KBM-7 (cell line): Measurements from ENCODE around the gene HSF4.

Experiments
- DNase-seq: peaks from one replicate; pipeline ENCODE4 v3.0.0-alpha.2; 2015
- in situ Hi-C: fragments of 300-500 bp; cut with MboI; formaldehyde crosslinking; loops from 2 replicates; pipeline ENCODE4 v1.14.3; 2020; ENCODE audit warnings: low sequenced_read_pairs, low pct_unique_long_range_greater_than_20kb, mixed read lengths

HSF4 gene

DNA sequence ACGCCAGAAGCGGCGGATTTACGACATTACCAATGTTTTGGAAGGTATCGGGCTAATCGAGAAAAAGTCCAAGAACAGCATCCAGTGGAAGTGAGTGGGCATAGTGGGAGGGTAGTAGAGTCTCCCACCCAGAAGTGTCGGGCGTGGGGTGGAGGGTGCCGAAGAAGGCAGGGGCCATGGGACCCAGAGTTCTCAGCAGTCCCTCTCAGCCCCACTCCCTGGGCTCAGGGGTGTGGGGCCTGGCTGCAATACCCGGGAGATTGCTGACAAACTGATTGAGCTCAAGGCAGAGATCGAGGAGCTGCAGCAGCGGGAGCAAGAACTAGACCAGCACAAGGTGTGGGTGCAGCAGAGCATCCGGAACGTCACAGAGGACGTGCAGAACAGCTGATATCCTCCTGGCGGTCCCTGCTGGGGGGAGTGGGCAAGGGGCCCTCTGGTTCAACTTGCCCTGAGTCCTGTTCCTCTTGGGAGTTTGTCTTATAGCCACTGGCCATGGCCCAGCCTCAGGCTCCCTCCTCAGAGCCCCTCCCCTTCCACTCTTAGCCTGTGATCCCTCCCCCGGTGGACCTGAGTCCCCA lies 28.3 kb downstream of the HSF4 start:
- no peak for DNase-seq
- in situ Hi-C loops = no loop called here

DNA sequence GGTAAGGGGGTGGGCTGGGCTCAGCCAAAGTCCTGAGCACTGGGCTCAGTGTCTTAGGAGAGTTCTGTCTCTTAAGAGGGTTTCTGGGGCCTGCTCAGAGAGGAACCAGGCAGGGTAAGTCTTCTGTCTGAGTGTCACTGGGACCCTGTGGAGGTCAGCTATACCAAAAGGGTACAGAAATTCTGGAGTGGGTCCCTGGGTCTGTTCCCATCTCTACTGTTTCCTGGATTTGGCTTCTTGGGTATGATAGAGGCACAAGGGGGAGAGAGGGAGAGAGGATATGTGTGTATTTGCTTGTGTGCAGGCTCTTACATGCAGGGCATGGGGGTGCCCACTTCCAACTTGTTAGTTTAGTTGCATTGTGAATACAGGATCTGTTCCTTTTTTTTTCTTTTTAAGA lies 29.0 kb downstream of the HSF4 start:
- in situ Hi-C loops = no loop called here
- no peak for DNase-seq

DNA sequence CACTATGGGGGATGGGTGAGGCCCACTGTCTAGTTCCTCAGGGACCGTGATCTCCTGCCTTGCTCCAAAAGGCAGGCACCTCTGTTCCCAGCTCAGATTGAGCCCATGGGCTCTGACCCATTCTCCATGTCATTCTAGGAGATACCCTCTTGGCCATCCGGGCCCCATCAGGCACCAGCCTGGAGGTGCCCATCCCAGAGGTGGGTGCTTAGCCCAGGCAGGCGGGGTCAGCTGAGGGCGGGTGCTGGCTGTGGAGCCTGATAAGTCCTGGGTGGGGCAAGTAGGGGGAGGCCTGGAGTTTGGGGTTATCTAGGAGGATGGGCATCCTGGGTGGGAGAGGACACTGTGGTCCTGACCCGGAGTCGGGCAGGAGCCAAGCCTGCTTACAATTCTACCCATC lies 29.7 kb downstream of the HSF4 start:
- DNase-seq = no peak
- in situ Hi-C loops = no loop called here

DNA sequence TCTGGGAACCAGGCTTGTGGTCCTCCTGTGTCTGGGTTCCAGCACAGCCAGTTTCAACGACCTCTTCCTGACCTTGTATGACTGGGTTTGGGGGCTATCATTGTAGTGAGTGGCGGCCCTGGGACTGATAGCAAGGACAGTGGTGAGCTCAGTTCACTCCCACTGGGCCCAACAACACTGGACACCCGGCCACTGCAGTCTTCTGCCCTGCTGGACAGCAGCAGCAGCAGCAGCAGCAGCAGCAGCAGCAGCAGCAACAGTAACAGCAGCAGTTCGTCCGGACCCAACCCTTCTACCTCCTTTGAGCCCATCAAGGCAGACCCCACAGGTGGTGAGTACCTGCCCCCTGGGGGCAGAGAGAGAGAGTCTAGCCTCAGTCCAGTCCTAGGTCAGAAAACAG lies 31.1 kb downstream of the HSF4 start:
- no peak for DNase-seq
- in situ Hi-C loops = no loop called here

DNA sequence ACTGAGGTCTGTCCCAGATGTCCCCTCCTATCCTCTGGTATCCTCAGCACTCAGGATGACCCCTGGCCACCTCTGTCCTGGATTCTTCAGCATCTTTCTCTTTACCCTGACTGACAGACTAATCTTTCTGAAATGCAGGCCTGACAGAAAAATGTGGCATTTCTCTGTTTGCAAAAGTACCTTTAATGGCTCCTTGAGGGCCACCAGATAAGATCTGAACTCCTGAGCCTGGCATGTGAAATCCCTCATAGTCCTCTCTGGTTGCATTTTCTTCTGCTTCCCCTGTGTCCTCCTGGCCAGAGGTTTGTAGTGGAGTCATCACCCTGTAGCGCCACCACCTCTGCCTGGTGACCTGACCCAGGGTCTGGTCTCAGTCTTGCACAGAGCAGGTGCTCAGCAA lies 32.3 kb downstream of the HSF4 start:
- in situ Hi-C loops = no loop called here
- no peak for DNase-seq

DNA sequence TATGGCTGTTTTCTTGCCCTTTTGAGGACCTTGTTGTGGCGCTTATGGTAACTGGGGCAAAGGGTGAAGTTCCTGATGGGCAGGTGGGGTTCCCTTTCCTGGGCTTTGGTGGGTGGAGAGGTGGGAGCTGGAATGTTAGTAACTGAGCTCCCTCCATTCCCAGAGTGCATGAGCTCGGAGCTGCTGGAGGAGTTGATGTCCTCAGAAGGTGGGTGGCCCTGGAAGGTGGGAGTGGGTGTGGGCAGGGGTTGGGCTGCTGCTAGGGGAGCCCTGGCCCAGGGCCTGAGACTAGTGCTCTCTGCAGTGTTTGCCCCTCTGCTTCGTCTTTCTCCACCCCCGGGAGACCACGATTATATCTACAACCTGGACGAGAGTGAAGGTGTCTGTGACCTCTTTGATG lies 33.2 kb downstream of the HSF4 start:
- in situ Hi-C loops = no loop called here
- DNase-seq = no peak

DNA sequence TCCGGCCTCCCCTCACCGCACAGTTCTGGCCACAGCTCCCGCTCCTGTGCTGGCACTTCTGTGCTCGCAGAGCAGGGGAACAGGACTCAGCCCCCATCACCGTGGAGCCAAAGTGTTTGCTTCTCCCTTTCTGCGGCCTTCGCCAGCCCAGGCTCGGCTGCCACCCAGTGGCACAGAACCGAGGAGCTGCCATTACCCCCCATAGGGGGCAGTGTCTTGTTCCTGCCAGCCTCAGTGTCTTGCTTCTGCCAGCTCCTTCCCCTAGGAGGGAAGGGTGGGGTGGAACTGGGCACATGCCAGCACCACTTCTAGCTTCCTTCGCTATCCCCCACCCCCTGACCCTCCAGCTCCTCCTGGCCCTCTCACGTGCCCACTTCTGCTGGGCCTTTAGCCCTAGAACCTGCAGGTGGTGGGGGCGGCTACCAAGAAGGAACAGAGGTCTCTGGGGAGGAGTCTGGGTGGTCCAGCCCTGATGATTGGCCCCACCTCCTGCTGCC lies 33.7 kb downstream of the HSF4 start:
- in situ Hi-C loops = no loop called here
- DNase-seq = peak; percentile 41

DNA sequence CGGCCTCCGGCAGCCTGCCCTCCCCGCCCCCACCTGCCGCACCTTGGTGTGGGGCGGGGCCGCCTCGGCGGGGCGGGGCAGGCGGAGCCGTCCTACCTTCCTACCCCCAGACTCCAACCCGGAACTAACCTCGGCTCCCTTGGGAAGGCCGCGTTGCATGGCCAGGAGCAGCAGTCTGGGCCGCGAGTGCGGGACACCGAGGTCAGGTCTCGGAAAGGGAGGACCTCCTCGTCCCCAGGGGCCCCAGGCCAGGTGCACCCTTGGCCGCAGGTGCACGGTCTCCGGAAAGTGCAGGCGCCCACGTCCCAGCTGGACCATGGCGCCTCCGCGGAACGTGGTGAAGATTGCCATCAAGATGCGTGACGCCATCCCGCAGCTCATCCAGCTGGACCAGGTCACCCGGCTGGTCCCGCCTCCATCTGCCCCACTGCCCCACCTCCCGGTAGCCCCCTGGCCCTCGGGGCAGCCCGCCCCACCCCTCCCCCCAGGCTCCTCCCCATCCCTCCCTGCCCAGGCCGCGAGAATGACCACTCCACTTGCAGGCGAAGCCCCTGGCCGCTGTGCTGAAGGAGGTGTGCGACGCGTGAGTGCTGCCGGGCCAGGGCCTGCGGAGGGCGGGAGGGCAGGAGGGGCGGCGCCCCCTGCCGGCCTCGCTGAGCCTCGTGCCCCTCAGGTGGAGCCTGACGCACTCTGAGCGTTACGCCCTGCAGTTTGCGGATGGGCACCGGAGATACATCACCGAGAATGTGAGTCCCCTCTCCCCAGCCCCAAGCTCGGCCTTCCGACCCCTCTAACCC lies 34.7 kb downstream of the HSF4 start, which contains the start of gene ELMO3:
Gene ELMO3, plus strand, starts transcription at position 121 of the 797 bp plus-strand sequence. Its CDS starts 196 bp downstream, at position 317.
- in situ Hi-C loops = no loop called here
- DNase-seq = no peak

DNA sequence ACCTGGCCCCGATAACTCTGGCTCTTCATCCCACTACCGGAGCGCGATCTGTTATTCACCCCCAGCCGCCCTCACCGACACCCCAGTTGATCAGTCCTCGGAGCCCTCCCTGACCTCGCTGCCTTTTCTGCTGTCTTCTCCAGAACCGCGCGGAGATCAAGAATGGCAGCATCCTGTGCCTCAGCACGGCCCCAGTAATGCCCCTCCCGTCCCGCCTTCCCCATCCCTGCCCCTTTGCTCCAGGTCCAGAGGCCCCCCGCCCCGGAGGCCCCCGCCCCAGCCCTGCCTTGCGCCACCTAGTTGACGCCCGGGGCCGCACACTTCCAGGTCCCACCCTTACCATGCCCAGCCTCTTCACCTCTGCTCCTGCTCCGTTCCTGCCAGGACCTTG lies 35.3 kb downstream of the HSF4 start:
- no peak for DNase-seq
- in situ Hi-C loops = no loop called here

DNA sequence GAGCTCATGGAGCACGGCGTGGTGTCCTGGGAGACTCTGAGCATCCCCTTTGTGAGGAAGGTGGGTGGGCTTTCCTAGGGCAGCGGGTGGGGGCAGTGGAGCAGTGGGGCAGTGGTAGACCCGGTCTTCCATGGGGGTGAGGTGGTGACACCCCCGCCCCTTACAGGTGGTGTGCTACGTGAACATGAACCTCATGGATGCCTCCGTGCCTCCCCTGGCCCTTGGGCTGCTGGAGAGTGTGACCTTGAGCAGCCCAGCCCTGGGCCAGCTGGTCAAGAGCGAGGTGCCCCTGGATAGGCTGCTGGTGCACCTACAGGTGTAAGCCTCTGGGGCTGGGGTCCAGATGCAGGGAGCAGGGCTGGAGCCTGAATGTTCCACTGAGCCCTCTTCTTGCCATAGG lies 35.9 kb downstream of the HSF4 start:
- in situ Hi-C loops = no loop called here
- no peak for DNase-seq

DNA sequence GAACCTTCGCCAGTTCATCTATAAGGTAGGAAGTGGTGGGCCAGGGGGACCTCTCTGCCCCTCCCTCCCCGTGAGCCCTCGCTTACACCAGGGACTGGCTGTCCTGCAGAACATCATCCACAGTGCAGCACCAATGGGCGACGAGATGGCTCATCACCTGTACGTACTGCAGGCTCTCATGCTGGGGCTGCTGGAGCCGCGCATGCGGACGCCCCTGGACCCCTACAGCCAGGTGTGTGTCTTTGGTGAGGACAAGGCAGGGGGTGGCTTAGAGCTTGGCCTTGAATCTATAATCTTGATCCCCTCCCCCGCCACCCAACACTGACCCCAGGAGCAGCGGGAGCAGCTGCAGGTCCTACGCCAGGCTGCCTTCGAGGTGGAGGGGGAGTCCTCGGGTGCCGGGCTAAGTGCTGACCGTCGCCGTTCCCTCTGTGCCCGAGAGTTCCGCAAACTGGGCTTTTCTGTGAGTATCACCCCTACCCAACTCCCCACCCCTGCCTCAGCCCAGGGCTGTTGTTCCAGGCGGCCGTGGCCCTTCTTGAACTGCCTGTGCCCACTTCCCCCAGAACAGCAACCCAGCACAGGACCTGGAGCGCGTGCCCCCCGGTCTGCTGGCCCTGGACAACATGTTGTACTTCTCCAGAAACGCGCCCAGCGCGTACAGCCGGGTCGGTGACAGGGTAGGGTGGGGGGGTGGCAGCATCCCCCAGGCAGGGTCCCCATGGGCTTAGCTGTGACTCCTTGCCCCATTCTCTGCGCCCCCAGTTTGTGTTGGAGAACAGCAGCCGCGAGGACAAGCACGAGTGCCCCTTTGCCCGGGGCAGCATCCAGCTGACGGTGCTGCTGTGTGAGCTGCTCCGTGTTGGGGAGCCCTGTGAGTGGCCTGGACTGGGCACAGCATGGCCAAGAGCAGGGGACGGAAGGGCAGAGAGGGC lies 37.1 kb downstream of the HSF4 start:
- no peak for DNase-seq
- in situ Hi-C loops = no loop called here

DNA sequence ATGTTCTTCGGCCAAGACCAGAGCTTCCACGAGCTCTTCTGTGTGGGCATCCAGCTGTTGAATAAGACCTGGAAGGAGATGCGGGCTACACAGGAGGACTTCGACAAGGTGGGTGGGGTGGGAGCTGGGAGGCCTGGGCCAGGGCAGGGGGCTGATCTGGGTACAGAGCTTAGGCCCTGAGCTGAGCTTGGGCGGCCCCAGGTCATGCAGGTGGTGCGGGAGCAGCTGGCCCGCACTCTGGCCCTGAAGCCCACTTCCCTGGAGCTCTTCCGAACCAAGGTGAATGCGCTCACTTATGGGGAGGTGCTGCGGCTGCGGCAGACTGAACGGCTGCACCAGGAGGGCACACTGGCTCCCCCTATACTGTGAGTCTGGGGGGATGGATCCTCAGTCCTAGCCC lies 37.9 kb downstream of the HSF4 start:
- in situ Hi-C loops = no loop called here
- DNase-seq = no peak

DNA sequence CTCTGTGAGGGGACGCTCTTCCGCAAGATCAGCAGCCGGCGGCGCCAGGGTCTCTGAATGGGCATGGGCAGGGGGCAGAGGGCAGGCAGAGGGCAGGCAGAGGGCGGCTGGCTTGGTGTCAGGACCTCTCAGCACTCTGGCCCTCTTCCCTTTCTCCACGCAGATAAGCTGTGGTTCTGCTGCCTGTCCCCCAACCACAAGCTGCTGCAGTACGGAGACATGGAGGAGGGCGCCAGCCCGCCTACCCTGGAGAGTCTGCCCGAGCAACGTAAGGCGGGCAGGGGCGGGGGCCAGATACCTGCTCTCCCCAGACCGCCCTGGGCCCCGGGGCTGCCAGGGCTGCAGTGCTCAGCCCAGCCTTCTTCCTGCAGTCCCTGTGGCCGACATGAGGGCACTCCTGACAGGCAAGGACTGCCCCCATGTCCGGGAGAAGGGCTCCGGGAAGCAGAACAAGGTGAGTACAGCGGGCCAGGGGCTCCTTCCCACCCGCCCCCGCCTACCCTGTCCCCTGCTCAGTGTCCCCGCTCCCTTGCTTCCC lies 38.5 kb downstream of the HSF4 start:
- in situ Hi-C loops = no loop called here
- no peak for DNase-seq

DNA sequence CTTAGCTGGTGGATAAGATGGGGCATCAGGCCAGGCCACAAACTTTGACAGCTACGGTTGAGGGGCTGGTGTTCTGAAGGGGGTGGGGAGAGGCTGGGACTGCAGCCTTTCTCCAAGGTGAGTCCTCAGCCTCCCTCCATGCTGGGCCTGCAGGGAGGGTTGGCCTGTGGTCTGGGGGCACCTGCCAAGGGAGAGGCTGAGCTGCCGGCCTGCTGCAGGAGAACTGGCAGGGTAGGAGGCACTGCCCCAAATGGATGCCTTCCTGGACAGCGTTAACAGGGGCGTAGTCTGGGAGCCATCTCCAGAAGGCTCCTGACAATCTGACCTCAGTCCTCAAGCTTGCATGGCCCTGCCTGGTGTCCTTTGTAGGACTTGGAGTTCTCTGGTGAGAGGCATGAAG lies 39.5 kb downstream of the HSF4 start:
- in situ Hi-C loops = no loop called here
- no peak for DNase-seq

DNA sequence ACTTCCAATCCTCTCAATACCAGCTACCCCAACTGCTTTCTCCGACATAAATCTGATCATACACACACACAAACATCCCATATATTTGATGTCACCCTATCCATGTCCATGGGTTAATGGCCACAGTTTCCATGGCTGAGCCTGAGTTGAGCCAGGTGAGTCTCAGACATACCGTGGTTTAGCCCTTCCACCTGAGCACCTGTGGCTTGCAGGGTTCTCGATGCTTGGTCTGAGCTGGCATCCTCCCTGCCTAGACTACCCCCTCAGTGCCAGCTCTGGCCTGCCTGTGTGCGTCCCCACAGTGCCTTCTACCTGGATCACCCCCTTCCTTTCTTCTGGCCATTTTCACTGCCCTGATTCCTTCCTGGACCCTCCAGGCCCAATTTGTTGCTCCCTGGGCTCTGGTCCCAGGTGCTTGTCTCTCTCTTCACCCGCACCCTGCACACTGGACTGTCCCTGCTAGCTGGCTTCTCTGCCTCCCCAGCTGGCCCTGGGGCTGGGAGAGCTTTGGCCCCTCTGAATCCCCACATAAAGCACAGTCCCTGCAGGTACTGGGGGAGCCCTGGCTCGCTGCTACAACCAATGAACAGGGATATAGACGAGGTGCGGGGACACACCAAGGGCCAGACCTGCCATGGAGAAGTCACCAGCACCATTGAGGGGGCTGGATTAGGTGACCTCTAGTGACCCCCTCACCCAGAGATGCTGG lies 41.7 kb downstream of the HSF4 start:
- in situ Hi-C loops = no loop called here
- DNase-seq = no peak

DNA sequence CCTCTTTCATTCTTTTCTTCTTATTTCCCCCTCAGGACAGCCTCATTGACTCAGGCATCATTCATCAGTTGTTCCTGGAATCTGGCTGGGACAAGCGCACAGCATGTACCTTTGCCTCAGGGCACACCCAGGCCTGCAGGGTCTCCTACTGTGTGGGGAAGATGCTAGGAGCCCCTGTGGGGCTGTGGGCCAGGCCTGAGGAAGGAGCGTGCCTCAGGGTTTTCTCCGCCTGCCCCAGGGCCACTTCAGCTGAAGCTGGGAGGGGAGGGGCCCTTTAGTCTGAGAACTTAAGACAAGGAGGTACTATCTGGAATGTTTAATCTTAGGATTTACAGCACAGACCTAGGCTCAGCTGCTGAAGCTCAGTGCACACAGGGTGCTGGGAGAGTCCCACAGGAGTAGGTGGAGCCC lies 42.3 kb downstream of the HSF4 start:
- in situ Hi-C loops = no loop called here
- DNase-seq = no peak

DNA sequence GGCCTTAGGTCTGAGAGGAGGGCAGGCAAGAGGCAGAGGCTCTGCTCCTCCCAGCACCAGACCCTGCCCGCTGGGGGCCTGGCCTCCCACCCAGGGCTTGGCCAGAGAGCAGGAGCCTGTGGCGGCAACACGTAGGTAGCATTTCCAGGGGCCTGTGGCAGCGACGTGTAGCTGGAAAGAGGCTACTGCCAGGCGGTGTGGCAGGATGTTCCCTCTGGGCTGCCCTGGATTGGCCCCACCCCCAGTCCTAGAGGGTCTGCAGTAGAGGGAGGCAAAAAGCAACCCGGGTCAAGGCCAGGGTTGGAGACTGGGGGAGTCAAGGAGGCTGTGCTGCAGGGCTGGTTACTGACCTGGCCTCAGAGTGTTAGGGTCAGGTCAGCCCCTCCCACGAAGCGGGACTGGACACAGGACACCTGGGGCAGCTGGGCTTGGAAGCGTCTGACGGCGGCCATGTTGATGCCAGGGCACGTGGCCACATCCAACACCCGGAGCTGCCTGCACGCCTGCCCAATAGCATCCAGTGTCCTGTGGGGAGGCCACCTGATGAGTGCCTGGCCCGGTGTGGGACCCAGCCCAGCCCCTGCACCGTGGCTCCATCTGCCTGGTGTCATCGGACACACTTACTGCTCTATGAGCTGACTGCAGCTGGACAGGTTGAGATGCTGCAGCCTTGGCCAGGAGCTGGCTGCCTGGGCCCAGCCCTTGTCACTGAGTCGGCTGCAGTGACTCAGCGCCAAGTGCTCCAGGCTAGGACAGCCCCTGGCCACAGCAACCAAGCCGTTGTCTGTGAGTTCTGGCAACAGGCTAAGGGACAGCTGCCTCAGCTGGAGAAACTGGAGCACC lies 42.9 kb downstream of the HSF4 start:
- in situ Hi-C loops = no loop called here

More for the DNA sequence above, 42.9 kb downstream of the HSF4 start:
- DNase-seq = no peak
